ENCODE data around the gene SPRYD3.
"Not testable (repeated sequence)": the region's sequence is repeated elsewhere in the genome, so short reads cannot be mapped to it uniquely, and the experiment has no call there.

Gene SPRYD3

GRCh38 chr12:53079226-53080117 is at the start of gene SPRYD3:
TSS of gene SPRYD3 (minus strand) at chr12:53079390. CDS start at chr12:53079333, 57 bp downstream.
- peak; percentile 97 for DNase-seq (ENCODE audit: low spot score)

- no peak for DNase-seq (ENCODE audit: low spot score)
Observed at GRCh38 chr12:53127169-53127568, 48.0 kb upstream of the SPRYD3 start.

GRCh38 chr12:53124352-53124723 is 45.1 kb upstream of the SPRYD3 start:
- DNase-seq (ENCODE audit: low spot score) = no peak

GRCh38 chr12:53123578-53124351 is 44.6 kb upstream of the SPRYD3 start:
- DNase-seq (ENCODE audit: low spot score) = no peak

- DNase-seq (ENCODE audit: low spot score) = no peak
Observed at GRCh38 chr12:53122961-53123468, 43.8 kb upstream of the SPRYD3 start.

GRCh38 chr12:53120685-53121525 is 41.7 kb upstream of the SPRYD3 start:
- no peak for DNase-seq (ENCODE audit: low spot score)

- no peak for DNase-seq (ENCODE audit: low spot score)
Observed at GRCh38 chr12:53118751-53119300, 39.6 kb upstream of the SPRYD3 start.

GRCh38 chr12:53115891-53116648 is 36.9 kb upstream of the SPRYD3 start:
- no peak for DNase-seq (ENCODE audit: low spot score)

- no peak for DNase-seq (ENCODE audit: low spot score)
Observed at GRCh38 chr12:53115112-53115890, 36.1 kb upstream of the SPRYD3 start.

GRCh38 chr12:53113951-53114350 is 34.8 kb upstream of the SPRYD3 start:
- no peak for DNase-seq (ENCODE audit: low spot score)

- no peak for DNase-seq (ENCODE audit: low spot score)
Observed at GRCh38 chr12:53113136-53113705, 34.0 kb upstream of the SPRYD3 start.

GRCh38 chr12:53112431-53112830 is 33.2 kb upstream of the SPRYD3 start:
- DNase-seq (ENCODE audit: low spot score) = not testable (repeated sequence)

GRCh38 chr12:53107122-53107521 is 27.9 kb upstream of the SPRYD3 start:
- DNase-seq (ENCODE audit: low spot score) = no peak

GRCh38 chr12:53105712-53106439 is 26.7 kb upstream of the SPRYD3 start:
- DNase-seq (ENCODE audit: low spot score) = no peak

- no peak for DNase-seq (ENCODE audit: low spot score)
Observed at GRCh38 chr12:53105256-53105655, 26.1 kb upstream of the SPRYD3 start.

GRCh38 chr12:53103860-53104305 is 24.7 kb upstream of the SPRYD3 start:
- DNase-seq (ENCODE audit: low spot score) = peak; percentile 65

GRCh38 chr12:53102883-53103807 is 24.0 kb upstream of the SPRYD3 start, which contains the start of gene SOAT2:
TSS of gene SOAT2 (plus strand) at chr12:53103486. CDS start at chr12:53103578, 92 bp downstream.
- DNase-seq (ENCODE audit: low spot score) = peak; percentile 60

Data from SW480 (cell line).